Progenitor cell of endocrine pancreas (in vitro differentiated cells): ENCODE data around the gene BBLN. TPM values are rescaled to one million over a fixed set of nuclear protein-coding genes. Genes with fewer than 3 reads are reported as not detected.
"Not testable (repeated sequence)": the region's sequence is repeated elsewhere in the genome, so short reads cannot be mapped to it uniquely, and the experiment has no call there.

Experiments used
- DNase-seq: peaks from one replicate; pipeline ENCODE4 v3.0.0; 2021; ENCODE audit warnings: low spot score; ENCODE audit not compliant: unreplicated experiment
- H3K27ac Mint-ChIP-seq: 2 replicates; pipeline ENCODE4 v1.8.0; 2021; ENCODE audit warnings: mild to moderate bottlenecking, moderate library complexity, mixed read lengths
- H3K27me3 Mint-ChIP-seq: 2 replicates; pipeline ENCODE4 v1.8.0; 2021; ENCODE audit warnings: mixed read lengths
- H3K36me3 Mint-ChIP-seq: 2 replicates; pipeline ENCODE4 v1.8.0; 2022; ENCODE audit warnings: mixed read lengths; ENCODE audit not compliant: insufficient read depth
- H3K4me1 Mint-ChIP-seq: 2 replicates; pipeline ENCODE4 v1.8.0; 2021; ENCODE audit warnings: low read depth, mixed read lengths
- H3K4me3 Mint-ChIP-seq: 2 replicates; pipeline ENCODE4 v1.8.0; 2021; ENCODE audit warnings: low read depth, mild to moderate bottlenecking, moderate library complexity, mixed read lengths
- H3K9me3 Mint-ChIP-seq: 2 replicates; pipeline ENCODE4 v1.8.0; 2021; ENCODE audit warnings: low read depth, mixed read lengths
- total RNA-seq: library from RNA; stranded (reverse); gene quantifications from 2 replicates; pipeline ENCODE4 v1.2.1, GENCODE V29; 2021
- TF ChIP-seq, protein P1 (sequence below): fragments of 200-600 bp; sonication (generic); IDR thresholded peaks from one replicate; pipeline ENCODE4 v1.5.0; 2021; ENCODE audit warnings: antibody characterized with exemption, mild to moderate bottlenecking; ENCODE audit not compliant: unreplicated experiment

The BBLN gene
- total RNA-seq, 1 donor from 2014 or later: 57.3 TPM

DNA sequence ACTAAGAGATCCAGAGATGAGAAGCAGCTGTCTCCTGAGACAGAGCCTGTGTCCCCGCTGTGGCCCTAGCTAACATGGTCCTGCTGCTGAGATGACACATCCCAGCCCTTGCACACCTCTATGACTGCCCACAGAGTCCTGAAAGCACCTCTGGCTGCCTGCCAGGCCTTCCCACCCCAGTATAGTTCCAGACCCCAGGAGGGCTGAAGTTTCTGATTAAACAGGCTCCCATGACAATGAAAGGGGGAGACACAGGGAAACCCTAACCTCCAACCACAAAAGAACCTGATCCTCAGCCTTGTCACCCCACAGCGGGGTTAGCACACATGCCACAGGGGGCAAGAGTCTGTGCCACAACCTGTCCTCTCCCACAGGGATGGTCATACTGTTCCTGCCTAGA lies 15.7 kb downstream of the BBLN start:
- TF ChIP-seq, protein P1, sequence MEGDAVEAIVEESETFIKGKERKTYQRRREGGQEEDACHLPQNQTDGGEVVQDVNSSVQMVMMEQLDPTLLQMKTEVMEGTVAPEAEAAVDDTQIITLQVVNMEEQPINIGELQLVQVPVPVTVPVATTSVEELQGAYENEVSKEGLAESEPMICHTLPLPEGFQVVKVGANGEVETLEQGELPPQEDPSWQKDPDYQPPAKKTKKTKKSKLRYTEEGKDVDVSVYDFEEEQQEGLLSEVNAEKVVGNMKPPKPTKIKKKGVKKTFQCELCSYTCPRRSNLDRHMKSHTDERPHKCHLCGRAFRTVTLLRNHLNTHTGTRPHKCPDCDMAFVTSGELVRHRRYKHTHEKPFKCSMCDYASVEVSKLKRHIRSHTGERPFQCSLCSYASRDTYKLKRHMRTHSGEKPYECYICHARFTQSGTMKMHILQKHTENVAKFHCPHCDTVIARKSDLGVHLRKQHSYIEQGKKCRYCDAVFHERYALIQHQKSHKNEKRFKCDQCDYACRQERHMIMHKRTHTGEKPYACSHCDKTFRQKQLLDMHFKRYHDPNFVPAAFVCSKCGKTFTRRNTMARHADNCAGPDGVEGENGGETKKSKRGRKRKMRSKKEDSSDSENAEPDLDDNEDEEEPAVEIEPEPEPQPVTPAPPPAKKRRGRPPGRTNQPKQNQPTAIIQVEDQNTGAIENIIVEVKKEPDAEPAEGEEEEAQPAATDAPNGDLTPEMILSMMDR: no peak
- peaks cover 27% of the 10 kb centered on the region for H3K36me3 Mint-ChIP-seq
- no peak overlapping the region for H3K4me3 Mint-ChIP-seq
- no peaks in the 10 kb centered on the region for H3K9me3 Mint-ChIP-seq
- no peak for DNase-seq
- H3K27ac Mint-ChIP-seq: no peak overlapping the region
- no peaks in the 10 kb centered on the region for H3K4me1 Mint-ChIP-seq
- H3K27me3 Mint-ChIP-seq: no peaks in the 10 kb centered on the region

DNA sequence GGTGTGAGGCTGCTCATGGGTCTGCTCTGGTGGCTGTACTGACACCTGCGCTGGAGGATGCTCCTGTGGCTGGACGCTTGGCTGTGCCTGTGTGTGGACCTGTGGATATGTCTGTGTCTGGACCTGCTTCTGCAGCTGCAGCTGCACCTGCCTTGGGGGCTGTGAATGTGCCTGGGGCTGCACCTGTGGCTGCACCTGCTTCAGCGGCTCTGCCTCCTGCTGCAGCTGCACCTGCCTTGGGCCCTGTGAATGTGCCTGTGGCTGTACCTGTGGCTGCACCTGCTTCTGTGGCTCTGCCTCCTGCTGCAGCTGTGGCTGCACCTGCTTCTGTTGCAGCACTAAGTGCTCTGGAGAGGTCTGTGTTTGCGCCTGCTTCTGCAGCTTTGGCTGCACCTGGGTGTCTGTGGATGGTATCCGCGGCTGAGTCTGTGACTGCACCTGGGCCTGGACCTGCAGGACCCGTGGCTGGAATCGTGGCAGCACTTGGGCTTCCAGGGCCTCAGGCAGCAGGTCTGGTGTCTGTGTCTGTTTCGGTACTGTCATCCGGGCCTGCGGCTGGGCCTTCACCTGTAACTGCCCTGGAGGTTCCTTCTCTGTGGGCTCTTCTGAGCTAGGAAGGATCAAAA lies 18.9 kb downstream of the BBLN start:
- Mint-ChIP-seq H3K36me3 (peaks cover 39% of the 10 kb centered on the region), H3K4me1 (no peaks in the 10 kb centered on the region), H3K9me3 (no peaks in the 10 kb centered on the region), H3K27ac (no peak overlapping the region), H3K4me3 (no peak overlapping the region), H3K27me3 (no peaks in the 10 kb centered on the region)
- TF ChIP-seq, protein P1: no peak
- DNase-seq: no peak

DNA sequence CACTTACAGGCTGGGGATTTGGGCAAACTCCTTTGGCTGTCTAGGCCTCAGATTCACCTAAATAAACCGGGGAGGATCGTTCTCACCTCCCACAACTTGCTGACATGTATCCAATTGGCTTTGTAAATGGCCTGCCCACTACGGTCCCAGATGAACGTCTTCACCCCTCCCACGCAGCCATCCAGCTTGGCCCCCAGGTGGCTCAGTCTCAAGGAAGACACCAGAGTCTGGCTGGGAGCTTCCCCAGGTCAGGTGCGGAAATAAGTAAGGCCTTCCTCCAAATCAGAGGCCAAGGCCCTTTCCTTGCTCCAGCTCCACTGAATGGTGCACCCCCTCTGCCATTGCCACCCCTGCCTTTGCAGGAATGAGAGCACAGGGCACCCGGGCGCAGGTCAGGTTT lies 19.9 kb downstream of the BBLN start:
- no peak overlapping the region for H3K27ac Mint-ChIP-seq
- no peaks in the 10 kb centered on the region for H3K4me1 Mint-ChIP-seq
- no peaks in the 10 kb centered on the region for H3K27me3 Mint-ChIP-seq
- DNase-seq: no peak
- peaks cover 39% of the 10 kb centered on the region for H3K36me3 Mint-ChIP-seq
- TF ChIP-seq, protein P1: no peak
- H3K4me3 Mint-ChIP-seq: no peak overlapping the region
- no peaks in the 10 kb centered on the region for H3K9me3 Mint-ChIP-seq

- H3K36me3 Mint-ChIP-seq: peaks cover 35% of the 10 kb centered on the region
- no peak overlapping the region for H3K27ac Mint-ChIP-seq
- H3K4me1 Mint-ChIP-seq: no peaks in the 10 kb centered on the region
Measured at GRCh38 chr9:128180447-128180846, 20.4 kb downstream of the BBLN start.

GRCh38 chr9:128181480-128181879 lies 21.4 kb downstream of the BBLN start:
- not testable (repeated sequence) for H3K9me3 Mint-ChIP-seq, H3K27me3 Mint-ChIP-seq, DNase-seq, H3K4me3 Mint-ChIP-seq, H3K27ac Mint-ChIP-seq, H3K4me1 Mint-ChIP-seq
- TF ChIP-seq, protein P1: peak; percentile 54
- peaks cover 38% of the 10 kb centered on the region for H3K36me3 Mint-ChIP-seq

More at GRCh38 chr9:128180447-128180846, 20.4 kb downstream of the BBLN start:
- H3K27me3 Mint-ChIP-seq: no peaks in the 10 kb centered on the region
- no peak overlapping the region for H3K4me3 Mint-ChIP-seq
- TF ChIP-seq, protein P1: no peak
- DNase-seq: no peak
- no peaks in the 10 kb centered on the region for H3K9me3 Mint-ChIP-seq
